HCT116 (cell line): ENCODE data around the gene FGF10. TPM values are rescaled to one million over a fixed set of nuclear protein-coding genes. Genes with fewer than 3 reads are reported as not detected.

Source experiments
- ATAC-seq: fragments of 200-7000 bp; cut with Tn5 transposase; 2 replicates; pipeline ENCODE4 v1.9.1; 2020; ENCODE audit warnings: mild to moderate bottlenecking, moderate library complexity
- BruUV-seq: library from RNA; stranded (reverse); fragments of 400-500 nt; replicated peaks from 2 replicates; lab custom pipeline; 2021; lab: Mats Ljungman, UMichigan
- CTCF ChIA-PET: fragments of 300-600 bp; sonication (Branson Sonifier 250); formaldehyde crosslinking; loops from one replicate; lab custom pipeline; 2021; ENCODE audit warnings: antibody characterized with exemption; lab: Charles Lee
- POLR2A ChIA-PET: fragments of 300-600, 350-600 bp; sonication (Branson Sonifier 250); formaldehyde crosslinking; loops from one replicate; lab custom pipeline; 2021; ENCODE audit warnings: antibody characterized with exemption; lab: Charles Lee
- RAD21 ChIA-PET, 2 experiments: fragments of 300-600 bp; sonication (Branson Sonifier 250); formaldehyde crosslinking; loops; one replicate each; lab custom pipeline; 2023; ENCODE audit warnings: low total read pairs in 2 of 2; ENCODE audit not compliant: uncharacterized antibody in 2 of 2, unreplicated experiment in 2 of 2, low non-redundant PET in 1 of 2; lab: Charles Lee
- DNase-seq: peaks from one replicate; pipeline ENCODE4 v3.0.0-alpha.2; 2010; ENCODE audit warnings: low read depth, low spot score
- H2AFZ ChIP-seq: fragments of 200-600 bp; shearing (Covaris generic), sonication (generic); 2 replicates; pipeline ENCODE4 v1.6.1; 2017; ENCODE audit warnings: low read depth, mixed run types, mixed read lengths, antibody characterized with exemption, low read length; ENCODE audit not compliant: poor library complexity, severe bottlenecking
- H3K27ac ChIP-seq: 2 replicates; pipeline ENCODE4 v1.5.1; 2012; ENCODE audit warnings: low read depth, low read length
- H3K27me3 ChIP-seq: fragments of 200-600 bp; sonication (generic); 2 replicates; pipeline ENCODE4 v1.6.1; 2016; ENCODE audit warnings: mixed run types, low read length, mixed read lengths; ENCODE audit not compliant: insufficient read depth
- H3K36me3 ChIP-seq, 2 experiments: fragments of 200-500 bp in 1 of 2; fragments of 200-600 bp in 1 of 2; sonication (Bioruptor generic) in 1 of 2; sonication (generic) in 1 of 2; 2 replicates each; pipeline versions ENCODE4 v1.5.1 to v1.6.1; 2014 to 2016; ENCODE audit warnings: low read length in 2 of 2, inconsistent platforms in 1 of 2, mixed read lengths in 1 of 2, mixed run types in 1 of 2; ENCODE audit not compliant: insufficient read depth in 2 of 2, control insufficient read depth in 1 of 2
- H3K4me1 ChIP-seq, 2 experiments: fragments of 200-600 bp in 1 of 2; sonication (generic) in 1 of 2; 2 replicates each; pipeline versions ENCODE4 v1.5.1 to v1.6.1; 2012 to 2017; ENCODE audit warnings: low read length in 2 of 2, inconsistent platforms in 1 of 2, mild to moderate bottlenecking in 1 of 2, mixed read lengths in 1 of 2, mixed run types in 1 of 2, moderate library complexity in 1 of 2; ENCODE audit not compliant: insufficient read depth in 2 of 2, control insufficient read depth in 1 of 2
- H3K4me2 ChIP-seq: fragments of 200-600 bp; sonication (generic); 2 replicates; pipeline ENCODE4 v1.6.1; 2017; ENCODE audit warnings: mixed run types, low read length, mixed read lengths
- H3K4me3 ChIP-seq, 2 experiments: fragments of 200-600 bp in 1 of 2; sonication (generic) in 1 of 2; replicated peaks in 1 of 2; 2 replicates each; pipeline ENCODE4 v1.5.1; 2011 to 2016; ENCODE audit warnings: low read length in 2 of 2, control low read depth in 1 of 2, low read depth in 1 of 2, mild to moderate bottlenecking in 1 of 2, mixed read lengths in 1 of 2, mixed run types in 1 of 2
- H3K79me2 ChIP-seq: fragments of 200-600 bp; sonication (generic); 2 replicates; pipeline ENCODE4 v1.6.1; 2017; ENCODE audit warnings: mild to moderate bottlenecking, mixed run types, low read length, moderate library complexity, mixed read lengths; ENCODE audit not compliant: insufficient read depth
- H3K9ac ChIP-seq: fragments of 200-600 bp; sonication (generic); 2 replicates; pipeline ENCODE4 v1.6.1; 2016; ENCODE audit warnings: low read length, mixed read lengths
- H3K9me2 ChIP-seq: fragments of 200-600 bp; sonication (generic), shearing (Covaris generic); 2 replicates; pipeline ENCODE4 v1.6.1; 2017; ENCODE audit warnings: mixed run types, mild to moderate bottlenecking, moderate library complexity; ENCODE audit not compliant: insufficient read depth
- H3K9me3 ChIP-seq, 2 experiments: fragments of 200-500 bp in 1 of 2; fragments of 200-600 bp in 1 of 2; sonication (Bioruptor generic) in 1 of 2; sonication (generic) in 1 of 2; 2 replicates each; pipeline ENCODE4 v1.6.1; 2014 to 2017; ENCODE audit warnings: low read length in 2 of 2, mixed read lengths in 2 of 2, inconsistent platforms in 1 of 2, low read depth in 1 of 2, mild to moderate bottlenecking in 1 of 2, mixed run types in 1 of 2, moderate library complexity in 1 of 2; ENCODE audit not compliant: control insufficient read depth in 1 of 2, insufficient read depth in 1 of 2
- H4K20me1 ChIP-seq: fragments of 200-600 bp; sonication (generic), shearing (Covaris generic); 2 replicates; pipeline ENCODE4 v1.6.1; 2017; ENCODE audit warnings: mixed run types, mild to moderate bottlenecking, moderate library complexity; ENCODE audit not compliant: insufficient read depth
- CEBPB ChIP-seq: IDR thresholded peaks from 2 replicates; pipeline ENCODE4 v1.6.1; 2012; ENCODE audit warnings: low read depth
- CTCF ChIP-seq, 3 experiments: fragments of 200-600 bp in 1 of 3; sonication (generic) in 1 of 3; IDR thresholded peaks in 2 of 3; conservative IDR thresholded peaks in 1 of 3; 2 replicates each; pipeline ENCODE4 v1.5.1; 2012 to 2017; ENCODE audit warnings: low read depth in 2 of 3, low read length in 2 of 3, antibody characterized with exemption in 1 of 3, borderline replicate concordance in 1 of 3, control low read depth in 1 of 3, mild to moderate bottlenecking in 1 of 3, mixed read lengths in 1 of 3, mixed run types in 1 of 3, moderate library complexity in 1 of 3; ENCODE audit not compliant: insufficient read depth in 1 of 3
- EGR1 ChIP-seq: IDR thresholded peaks from 2 replicates; pipeline ENCODE4 v1.6.1; 2012; ENCODE audit warnings: low read depth
- EZH2 ChIP-seq: fragments of 200-600 bp; sonication (generic); IDR thresholded peaks from 2 replicates; pipeline ENCODE4 v1.6.1; 2017; ENCODE audit warnings: antibody characterized with exemption, mixed run types
- FOSL1 ChIP-seq: IDR thresholded peaks from 2 replicates; pipeline ENCODE4 v1.6.1; 2012; ENCODE audit warnings: low read depth
- RAD21 ChIP-seq: IDR thresholded peaks from 2 replicates; pipeline ENCODE4 v1.6.1; 2012; ENCODE audit warnings: low read depth, mild to moderate bottlenecking
- REST ChIP-seq: IDR thresholded peaks from 2 replicates; pipeline ENCODE4 v1.6.1; 2012; ENCODE audit warnings: low read depth
- SIN3A ChIP-seq: IDR thresholded peaks from 2 replicates; pipeline ENCODE4 v1.6.1; 2012; ENCODE audit warnings: low read depth
- SP1 ChIP-seq: IDR thresholded peaks from 2 replicates; pipeline ENCODE4 v1.6.1; 2012; ENCODE audit warnings: low read depth
- SRF ChIP-seq: IDR thresholded peaks from 2 replicates; pipeline ENCODE4 v1.6.1; 2012; ENCODE audit warnings: low read depth
- YY1 ChIP-seq: IDR thresholded peaks from 2 replicates; pipeline ENCODE4 v1.6.1; 2011; ENCODE audit warnings: low read length, low read depth, moderate library complexity, mild to moderate bottlenecking; ENCODE audit not compliant: insufficient replicate concordance; ENCODE audit errors: extremely low read depth
- ZNF274 ChIP-seq: fragments of 200-500 bp; sonication (Bioruptor generic); IDR thresholded peaks from 2 replicates; pipeline ENCODE4 v1.6.1; 2014; ENCODE audit warnings: mild to moderate bottlenecking, low read depth, low read length, inconsistent platforms
- intact Hi-C: fragments of 100-400 bp; cut with micrococcal nuclease; formaldehyde crosslinking; loops from 2 replicates; pipeline ENCODE4 v1.10.0; 2022
- total RNA-seq: library from RNA; stranded (reverse); gene quantifications from one replicate; pipeline ENCODE4 v1.2.1, GENCODE V29; 2021; ENCODE audit not compliant: unreplicated experiment

The FGF10 gene
- total RNA-seq, 1 experiment from 2014 or later: not detected

- no peaks in the 10 kb centered on the region for H3K4me1 ChIP-seq
- no peak overlapping the region for H3K4me2 ChIP-seq
- no peaks in the 10 kb centered on the region for H3K9me3 ChIP-seq
- H3K27me3 ChIP-seq: no peaks in the 10 kb centered on the region
- ATAC-seq (no peak), DNase-seq (no peak)
- no peak overlapping the region for H2AFZ ChIP-seq
- no peak overlapping the region for H3K4me3 ChIP-seq
- H3K27ac ChIP-seq: no peak overlapping the region
- no peaks in the 10 kb centered on the region for H3K36me3 ChIP-seq
- no TSS peak for BruUV-seq
- no peaks in the 10 kb centered on the region for H4K20me1 ChIP-seq
- CTCF ChIA-PET: no interaction called here
- no peaks in the 10 kb centered on the region for H3K9me2 ChIP-seq
- RAD21 ChIA-PET: no interaction called here
- intact Hi-C loops: no loop called here
- POLR2A ChIA-PET: no interaction called here
- H3K79me2 ChIP-seq: no peaks in the 10 kb centered on the region
- TF ChIP-seq ZNF274: no peak
- no peak for TF ChIP-seq SIN3A
- no peak for TF ChIP-seq YY1
- no peak for TF ChIP-seq SRF
- no peak for TF ChIP-seq CEBPB
- no peak for TF ChIP-seq EZH2
- no peak for TF ChIP-seq REST
- no peak for TF ChIP-seq RAD21
- TF ChIP-seq SP1: no peak
- no peak for TF ChIP-seq EGR1
- TF ChIP-seq CTCF (IDR thresholded peaks at IDR 0.05 in 2 of 3, conservative IDR thresholded peaks at IDR 0.05 in 1 of 3; ENCODE audit: borderline replicate concordance in 1 of 3, insufficient read depth in 1 of 3, low read depth in 2 of 3, low read length in 2 of 3): no peak
- no peak for TF ChIP-seq FOSL1
- no peak overlapping the region for H3K9ac ChIP-seq
These were observed 76.8 kb downstream of the FGF10 start for GRCh38 chr5:44312374-44312773.
